Body of pancreas (tissue), 4 donors: ENCODE results near the gene TSPAN18. TPM values are rescaled to one million over a fixed set of nuclear protein-coding genes. Genes with fewer than 3 reads are reported as not detected.

ENCODE experiments used
- ATAC-seq: fragments of 150-250 bp; one replicate; pipeline ENCODE4 v1.9.1; 2016
- DNase-seq, 4 donors: peaks; one replicate each; pipeline ENCODE4 v3.0.0-alpha.2; 2019
- H3K27ac ChIP-seq, 4 donors: fragments of 200-600 bp; sonication (generic); 1 replicate in 3 of 4; 2 replicates in 1 of 4; pipeline versions ENCODE4 v1.5.1 to v1.6.1; 2016 to 2019; ENCODE audit warnings: mild to moderate bottlenecking in 1 of 4, mixed read lengths in 1 of 4, moderate library complexity in 1 of 4
- H3K27me3 ChIP-seq, 2 donors: fragments of 200-600 bp; sonication (generic); one replicate each; pipeline ENCODE4 v1.6.0; 2016; ENCODE audit warnings: mild to moderate bottlenecking in 1 of 2
- H3K36me3 ChIP-seq, 2 donors: fragments of 200-600 bp; sonication (generic); replicated peaks in 1 of 2; 2 replicates each; pipeline ENCODE4 v1.5.1; 2016; ENCODE audit warnings: low read depth in 2 of 2; ENCODE audit not compliant: insufficient read depth in 1 of 2
- H3K4me1 ChIP-seq: fragments of 200-600 bp; sonication (generic); one replicate; pipeline ENCODE4 v1.6.0; 2016
- H3K4me3 ChIP-seq, 2 donors: fragments of 200-600 bp; sonication (generic); 1 replicate in 1 of 2; 2 replicates in 1 of 2; pipeline ENCODE4 v1.5.1; 2016 to 2019
- H3K9me3 ChIP-seq, 3 donors: fragments of 200-600 bp; sonication (generic); 1 replicate in 2 of 3; 2 replicates in 1 of 3; pipeline ENCODE4 v1.5.1; 2016
- POLR2A ChIP-seq, 3 donors: fragments of 450-650 bp; IDR thresholded peaks; one replicate each; pipeline ENCODE4 v1.6.1; 2016; ENCODE audit warnings: antibody characterized with exemption in 3 of 3, mild to moderate bottlenecking in 2 of 3
- WGBS, 2 donors: methylation state at CpG; one replicate each; pipeline ENCODE4 v1.1.5; 2017; 5-methylcytosine and 5-hydroxymethylcytosine counted together
- intact Hi-C: fragments of 100-400 bp; cut with DNase I; formaldehyde crosslinking; loops from one replicate; pipeline ENCODE4 v1.15.1; 2023
- total RNA-seq, 2 donors: library from RNA; depleted of rRNA; stranded (reverse); fragments of >200 nt; gene quantifications; one replicate each; pipeline ENCODE4 v1.1.0, GENCODE V29; 2016
- TF ChIP-seq, protein P1 (sequence below), 7 experiments: fragments of 450-650 bp in 4 of 7; fragments of 200-600 bp in 3 of 7; sonication (generic) in 3 of 7; IDR thresholded peaks; one replicate each; pipeline ENCODE4 v1.5.1; 2016 to 2019; ENCODE audit warnings: antibody characterized with exemption in 7 of 7

TSPAN18 gene
- total RNA-seq, 2 donors from 2014 or later: 2.1 to 3.0 TPM

- Histone ChIP-seq H3K27me3 (no peaks in the 10 kb centered on the region), H3K27ac (no peak overlapping the region), H3K36me3 (no peaks in the 10 kb centered on the region), H3K4me3 (no peak overlapping the region), H3K4me1 (no peaks in the 10 kb centered on the region), H3K9me3 (no peaks in the 10 kb centered on the region)
- no peak for ATAC-seq
- intact Hi-C loops: no loop called here
- no peak for DNase-seq
- TF ChIP-seq, protein P1, sequence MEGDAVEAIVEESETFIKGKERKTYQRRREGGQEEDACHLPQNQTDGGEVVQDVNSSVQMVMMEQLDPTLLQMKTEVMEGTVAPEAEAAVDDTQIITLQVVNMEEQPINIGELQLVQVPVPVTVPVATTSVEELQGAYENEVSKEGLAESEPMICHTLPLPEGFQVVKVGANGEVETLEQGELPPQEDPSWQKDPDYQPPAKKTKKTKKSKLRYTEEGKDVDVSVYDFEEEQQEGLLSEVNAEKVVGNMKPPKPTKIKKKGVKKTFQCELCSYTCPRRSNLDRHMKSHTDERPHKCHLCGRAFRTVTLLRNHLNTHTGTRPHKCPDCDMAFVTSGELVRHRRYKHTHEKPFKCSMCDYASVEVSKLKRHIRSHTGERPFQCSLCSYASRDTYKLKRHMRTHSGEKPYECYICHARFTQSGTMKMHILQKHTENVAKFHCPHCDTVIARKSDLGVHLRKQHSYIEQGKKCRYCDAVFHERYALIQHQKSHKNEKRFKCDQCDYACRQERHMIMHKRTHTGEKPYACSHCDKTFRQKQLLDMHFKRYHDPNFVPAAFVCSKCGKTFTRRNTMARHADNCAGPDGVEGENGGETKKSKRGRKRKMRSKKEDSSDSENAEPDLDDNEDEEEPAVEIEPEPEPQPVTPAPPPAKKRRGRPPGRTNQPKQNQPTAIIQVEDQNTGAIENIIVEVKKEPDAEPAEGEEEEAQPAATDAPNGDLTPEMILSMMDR (IDR thresholded peaks at IDR 0.05): no peak
- TF ChIP-seq POLR2A (IDR thresholded peaks at IDR 0.05): no peak
- 70 to 76% methylated on average over 8 to 9 of the region's 9 CpGs for WGBS, 2 donors
Measured at GRCh38 chr11:44840521-44841251, 113.9 kb downstream of the TSPAN18 start.

GRCh38 chr11:44842220-44842619, 115.5 kb downstream of the TSPAN18 start:
- ATAC-seq: no peak
- intact Hi-C loops: no loop called here
- TF ChIP-seq, protein P1 (IDR thresholded peaks at IDR 0.05): no peak
- no peak for TF ChIP-seq POLR2A (IDR thresholded peaks at IDR 0.05)
- Histone ChIP-seq H3K9me3 (peaks cover 0 to 5% (median 0%) of the 10 kb centered on the region in 3 donors), H3K27ac (no peak overlapping the region), H3K4me1 (no peaks in the 10 kb centered on the region), H3K27me3 (no peaks in the 10 kb centered on the region), H3K36me3 (no peaks in the 10 kb centered on the region), H3K4me3 (no peak overlapping the region)
- no peak for DNase-seq
- 71 to 75% methylated on average over 5 of the region's 5 CpGs for WGBS, 2 donors

DNA sequence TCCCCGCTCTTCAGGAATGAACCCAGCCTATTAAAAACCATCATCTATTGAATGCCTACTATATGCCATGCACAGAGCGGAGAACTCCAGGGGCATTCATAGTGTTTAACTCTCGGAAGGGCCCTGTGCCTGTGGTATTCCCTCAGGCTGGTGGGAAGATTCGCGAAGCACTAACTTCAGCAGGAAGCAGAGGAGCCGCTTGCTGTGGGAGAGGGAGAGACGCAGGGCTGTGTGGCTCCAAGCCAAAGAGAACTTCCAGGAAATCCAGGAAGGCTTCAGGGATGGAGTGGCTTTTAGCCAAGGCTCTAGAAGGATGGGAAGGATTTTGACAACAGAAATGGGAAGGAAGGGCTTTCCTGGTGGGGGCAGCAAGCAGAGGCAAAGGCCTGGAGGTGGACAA, 120.1 kb downstream of the TSPAN18 start:
- no peak for DNase-seq
- Histone ChIP-seq H3K4me3 (no peak overlapping the region), H3K27ac (no peak overlapping the region), H3K27me3 (no peaks in the 10 kb centered on the region), H3K4me1 (no peaks in the 10 kb centered on the region), H3K9me3 (peaks cover 0 to 8% (median 0%) of the 10 kb centered on the region in 3 donors), H3K36me3 (no peaks in the 10 kb centered on the region)
- no peak for TF ChIP-seq POLR2A (IDR thresholded peaks at IDR 0.05)
- TF ChIP-seq, protein P1 (IDR thresholded peaks at IDR 0.05): no peak
- no peak for ATAC-seq
- 87 to 89% methylated on average over 6 to 7 of the region's 7 CpGs for WGBS, 2 donors
- intact Hi-C loops: no loop called here

- no peaks in the 10 kb centered on the region for H3K36me3 ChIP-seq
- ATAC-seq: no peak
- H3K27ac ChIP-seq: no peak overlapping the region
- no peak for DNase-seq
- H3K9me3 ChIP-seq: peaks cover 0 to 8% (median 0%) of the 10 kb centered on the region in 3 donors
- H3K4me1 ChIP-seq: no peaks in the 10 kb centered on the region
- H3K4me3 ChIP-seq: no peak overlapping the region
- H3K27me3 ChIP-seq: no peaks in the 10 kb centered on the region
- intact Hi-C loops: no loop called here
- TF ChIP-seq, protein P1 (IDR thresholded peaks at IDR 0.05): no peak
- TF ChIP-seq POLR2A (IDR thresholded peaks at IDR 0.05): no peak
Measured at GRCh38 chr11:44847316-44847715, 120.6 kb downstream of the TSPAN18 start.
